GM06990 (cell line): ENCODE data around the gene DNAH1.

ENCODE experiments used
- DNase-seq: peaks from one replicate; pipeline ENCODE4 v3.0.0-alpha.2; 2011; ENCODE audit not compliant: insufficient read length; ENCODE audit errors: extremely low read depth
- H3K27me3 ChIP-seq: replicated peaks from 2 replicates; pipeline ENCODE4 v1.6.0; 2011; ENCODE audit warnings: low read length; ENCODE audit not compliant: control insufficient read depth, insufficient read depth
- H3K36me3 ChIP-seq: 2 replicates; pipeline ENCODE4 v1.5.1; 2011; ENCODE audit warnings: low read length; ENCODE audit not compliant: control insufficient read depth, insufficient read depth
- H3K4me3 ChIP-seq: replicated peaks from 2 replicates; pipeline ENCODE4 v1.5.1; 2011; ENCODE audit warnings: low read depth, mild to moderate bottlenecking, control low read depth, low read length
- CTCF ChIP-seq: IDR thresholded peaks from 2 replicates; pipeline ENCODE4 v1.5.1; 2011; ENCODE audit warnings: low read length, control low read depth, mild to moderate bottlenecking, inconsistent platforms; ENCODE audit not compliant: insufficient read depth, poor library complexity, severe bottlenecking

The DNAH1 gene

GRCh38 chr3:52447512-52448355 lies 131.6 kb downstream of the DNAH1 start:
- no peaks in the 10 kb centered on the region for H3K27me3 ChIP-seq
- DNase-seq, result no peak
- TF ChIP-seq CTCF, result no peak
- no peak overlapping the region for H3K4me3 ChIP-seq
- H3K36me3 ChIP-seq, result no peaks in the 10 kb centered on the region
